Psoas muscle (tissue), 8 donors: Measurements from ENCODE around the gene TSSK6. TPM values are rescaled to one million over a fixed set of nuclear protein-coding genes. Genes with fewer than 3 reads are reported as not detected.
A peak's percentile ranks its signal among the peaks of the same experiment; 100 is the strongest.

Experiments used
- ATAC-seq, 4 donors: fragments of 200-7000 bp; cut with Tn5 transposase; one replicate each; pipeline ENCODE4 v1.9.1; 2020; ENCODE audit warnings: moderate library complexity in 3 of 4, mild to moderate bottlenecking in 2 of 4
- DNase-seq, 2 donors: peaks; one replicate each; pipeline ENCODE4 v3.0.0-alpha.2; 2020
- H3K27ac ChIP-seq: fragments of 200-600 bp; one replicate; pipeline ENCODE4 v1.8.0; 2022
- H3K27me3 ChIP-seq, 3 donors: fragments of 200-600 bp in 1 of 3; one replicate each; pipeline versions ENCODE4 v1.6.1 to v1.8.0; 2013 to 2022; ENCODE audit warnings: low read length in 2 of 3, mild to moderate bottlenecking in 2 of 3, moderate library complexity in 1 of 3; ENCODE audit not compliant: insufficient read depth in 3 of 3
- H3K36me3 ChIP-seq, 2 donors: fragments of 200-600 bp in 1 of 2; one replicate each; pipeline versions ENCODE4 v1.6.1 to v1.8.0; 2013 to 2022; ENCODE audit warnings: low read depth in 1 of 2, mild to moderate bottlenecking in 1 of 2, moderate library complexity in 1 of 2; ENCODE audit not compliant: insufficient read depth in 1 of 2
- H3K4me1 ChIP-seq: fragments of 200-600 bp; one replicate; pipeline ENCODE4 v1.8.0; 2022
- H3K4me3 ChIP-seq: fragments of 200-600 bp; one replicate; pipeline ENCODE4 v1.8.0; 2022; ENCODE audit warnings: mild to moderate bottlenecking
- H3K9me3 ChIP-seq: fragments of 200-600 bp; one replicate; pipeline ENCODE4 v1.8.0; 2022
- CTCF ChIP-seq: fragments of 200-600 bp; IDR thresholded peaks from one replicate; pipeline ENCODE4 v1.8.0; 2022; ENCODE audit warnings: antibody characterized with exemption
- WGBS, 3 donors: extraction: QIAGEN DNeasy Blood & Tissue Kit; methylation state at CpG; one replicate each; pipeline versions ENCODE4 v1.1.6 to v1.1.7; 2013; 5-methylcytosine and 5-hydroxymethylcytosine counted together
- intact Hi-C, 2 donors: fragments of 100-400 bp; cut with DNase I; formaldehyde crosslinking; loops; one replicate each; pipeline versions ENCODE4 v1.11.0 to v1.14.2; 2022
- polyA plus RNA-seq, 3 donors: library from polyadenylated mRNA; stranded (reverse); fragments of 200-250 nt; gene quantifications; one replicate each; pipeline ENCODE4 v1.2.3, GENCODE V29; 2013
- total RNA-seq, 4 donors: library from RNA; stranded (reverse); fragmentation: NEBNext Ultra II Directional in 2 of 4; extraction: Animal tissue kit (Norgen Biotek cat#: 25700) in 2 of 4; gene quantifications; one replicate each; pipeline versions ENCODE4 v1.2.1 to v1.2.4, GENCODE V29; 2021 to 2023
- donor health status: healthy with polysubstance abuse.
- donor health status: DM: no; HTN: no; CAD: no; lungs with moderate emphysema.
- donor health status: Bipolar disorder and iron deficiency.
- donor health status: healthy.
- donor health status: DM: yes; HTN: yes; CAD: no.
- donor health status: DM: no; HTN: no; CAD: no.
- donor health status: DM: no; HTN: no; CAD: no.
- donor health status: DM: yes; HTN: yes; CAD: no.

The TSSK6 gene
- total and polyA plus RNA-seq, 7 donors: 0.37 to 3.2 (median 0.99) TPM; not detected in 1

GRCh38 chr19:19540715-19541515 lies 25.6 kb upstream of the TSSK6 start:
- 3 to 4% (median 3%) methylated on average over 35 to 45 of the region's 45 CpGs for WGBS, 3 donors
- Histone ChIP-seq H3K4me3 (peak overlapping the region; percentile 28), H3K27ac (no peak overlapping the region), H3K9me3 (no peaks in the 10 kb centered on the region), H3K4me1 (peaks cover 12% of the 10 kb centered on the region), H3K36me3 (no peaks in the 10 kb centered on the region), H3K27me3 (peaks cover 0 to 69% (median 44%) of the 10 kb centered on the region in 3 donors)
- intact Hi-C loops: no loop called here
- DNase-seq: peak in 1 of 2 donors; percentile 48
- peak in 3 of 4 donors; percentile 34 to 47 (median 38) for ATAC-seq
- TF ChIP-seq CTCF: no peak

- no peaks in the 10 kb centered on the region for H3K36me3 ChIP-seq
- intact Hi-C loops: no loop called here
- ATAC-seq: peak; percentile 14 to 73 (median 64)
- no peaks in the 10 kb centered on the region for H3K9me3 ChIP-seq
- H3K27me3 ChIP-seq: peaks cover 0 to 67% (median 42%) of the 10 kb centered on the region in 3 donors
- WGBS, 3 donors: 7 to 13% (median 9%) methylated on average over 61 to 74 of the region's 74 CpGs
- peaks cover 12% of the 10 kb centered on the region for H3K4me1 ChIP-seq
- TF ChIP-seq CTCF: no peak
- peak; percentile 67 to 76 for DNase-seq
- H3K27ac ChIP-seq: no peak overlapping the region
- peak overlapping the region; percentile 28 for H3K4me3 ChIP-seq
Observed at GRCh38 chr19:19540064-19540714, 24.8 kb upstream of the TSSK6 start.

- DNase-seq (no peak), ATAC-seq (no peak)
- H3K4me3 ChIP-seq: no peak overlapping the region
- 37 to 51% (median 47%) methylated on average over 19 of the region's 19 CpGs for WGBS, 3 donors
- no peak overlapping the region for H3K27ac ChIP-seq
- peaks cover 12% of the 10 kb centered on the region for H3K4me1 ChIP-seq
- intact Hi-C loops: no loop called here
- H3K27me3 ChIP-seq: peaks cover 0 to 67% (median 42%) of the 10 kb centered on the region in 3 donors
- H3K36me3 ChIP-seq: no peaks in the 10 kb centered on the region
- no peak for TF ChIP-seq CTCF
- H3K9me3 ChIP-seq: no peaks in the 10 kb centered on the region
Observed at GRCh38 chr19:19539698-19540063, 24.3 kb upstream of the TSSK6 start.

- H3K27ac ChIP-seq: no peak overlapping the region
- ATAC-seq (no peak), DNase-seq (no peak)
- no peak for TF ChIP-seq CTCF
- no peak overlapping the region for H3K4me3 ChIP-seq
- H3K27me3 ChIP-seq: peaks cover 0 to 65% (median 40%) of the 10 kb centered on the region in 3 donors
- no peaks in the 10 kb centered on the region for H3K36me3 ChIP-seq
- H3K4me1 ChIP-seq: peaks cover 12% of the 10 kb centered on the region
- 17 to 28% (median 20%) methylated on average over 7 of the region's 7 CpGs for WGBS, 3 donors
- intact Hi-C loops: no loop called here
- H3K9me3 ChIP-seq: no peaks in the 10 kb centered on the region
Observed at GRCh38 chr19:19538785-19539166, 23.4 kb upstream of the TSSK6 start.
